Ovary (tissue), 9 donors: ENCODE results near the gene SLIT3. TPM values are rescaled to one million over a fixed set of nuclear protein-coding genes. Genes with fewer than 3 reads are reported as not detected.

Experiments used
- DNase-seq, 5 donors: peaks; one replicate each; pipeline ENCODE4 v3.0.0-alpha.2; 2019 to 2020
- H3K27ac ChIP-seq, 2 donors: fragments of 200-600 bp; one replicate each; pipeline versions ENCODE4 v1.5.1 to v1.8.0; 2019 to 2022
- H3K27me3 ChIP-seq: fragments of 200-600 bp; one replicate; pipeline ENCODE4 v1.8.0; 2022
- H3K36me3 ChIP-seq: fragments of 200-600 bp; sonication (generic); one replicate; pipeline ENCODE4 v1.5.1; 2019
- H3K4me1 ChIP-seq: one replicate; pipeline ENCODE4 v1.8.1; 2013; ENCODE audit warnings: mild to moderate bottlenecking, moderate library complexity; ENCODE audit not compliant: insufficient read depth
- H3K4me3 ChIP-seq: fragments of 200-600 bp; sonication (generic); one replicate; pipeline ENCODE4 v1.5.1; 2017
- H3K9me3 ChIP-seq, 2 donors: fragments of 200-600 bp in 1 of 2; sonication (generic) in 1 of 2; one replicate each; pipeline versions ENCODE4 v1.5.1 to v1.8.1; 2013 to 2019; ENCODE audit warnings: mild to moderate bottlenecking in 1 of 2, moderate library complexity in 1 of 2
- EP300 ChIP-seq: sonication (generic); formaldehyde crosslinking; IDR thresholded peaks from one replicate; pipeline ENCODE4 v1.6.1; 2017; ENCODE audit warnings: antibody characterized with exemption
- POLR2A ChIP-seq: fragments of 450-650 bp; IDR thresholded peaks from one replicate; pipeline ENCODE4 v1.6.1; 2017; ENCODE audit warnings: antibody characterized with exemption, mild to moderate bottlenecking, moderate library complexity
- WGBS, 3 donors: extraction: QIAGEN DNeasy Blood & Tissue Kit in 1 of 3; methylation state at CpG; one replicate each; pipeline versions ENCODE4 v1.1.5 to v1.1.7; 2013 to 2017; 5-methylcytosine and 5-hydroxymethylcytosine counted together
- intact Hi-C, 4 donors: fragments of 100-400 bp; cut with DNase I; formaldehyde crosslinking; loops; one replicate each; pipeline versions ENCODE4 v1.11.0 to v1.15.1; 2022 to 2023
- polyA plus RNA-seq, 2 donors: library from polyadenylated mRNA; stranded (reverse); fragments of 200-250 nt in 1 of 2; fragments of 350-450 nt in 1 of 2; fragmentation: Illumina TruSeq in 1 of 2; extraction: RNeasy Lipid Tissue Mini Kit (QIAGEN cat#74804) in 1 of 2; gene quantifications; one replicate each; pipeline ENCODE4 v1.2.3, GENCODE V29; 2013 to 2014
- total RNA-seq, 7 donors: library from RNA; depleted of rRNA in 2 of 7; stranded (reverse); fragments of >200 nt in 2 of 7; fragmentation: NEBNext Ultra II Directional in 3 of 7; extraction: Animal tissue kit (Norgen Biotek cat#: 25700) in 3 of 7; gene quantifications; one replicate each; pipeline versions ENCODE4 v1.1.0 to v1.2.4, GENCODE V29; 2016 to 2023
- TF ChIP-seq, protein P1 (sequence below), 3 donors: fragments of 450-650 bp in 2 of 3; fragments of 200-600 bp in 1 of 3; IDR thresholded peaks; one replicate each; pipeline versions ENCODE4 v1.5.1 to v1.8.0; 2016 to 2022; ENCODE audit warnings: antibody characterized with exemption in 3 of 3, mild to moderate bottlenecking in 1 of 3
- donor health status: DM: no; HTN: no; CAD: no; lungs with moderate emphysema.
- donor health status: DM: no; HTN: no; CAD: no.
- donor health status: Bipolar disorder and iron deficiency.
- donor health status: DM: yes; HTN: yes; CAD: no.
- donor health status: DM: no; HTN: no; CAD: no.
- donor health status: DM: yes; HTN: yes; CAD: no.

Gene SLIT3
- total and polyA plus RNA-seq, 9 donors, result 10.3 to 106 (median 24.4) TPM

GRCh38 chr5:169175733-169176132 is 125.2 kb downstream of the SLIT3 start:
- H3K36me3 ChIP-seq, result no peaks in the 10 kb centered on the region
- no peak for TF ChIP-seq EP300
- TF ChIP-seq, protein P1, sequence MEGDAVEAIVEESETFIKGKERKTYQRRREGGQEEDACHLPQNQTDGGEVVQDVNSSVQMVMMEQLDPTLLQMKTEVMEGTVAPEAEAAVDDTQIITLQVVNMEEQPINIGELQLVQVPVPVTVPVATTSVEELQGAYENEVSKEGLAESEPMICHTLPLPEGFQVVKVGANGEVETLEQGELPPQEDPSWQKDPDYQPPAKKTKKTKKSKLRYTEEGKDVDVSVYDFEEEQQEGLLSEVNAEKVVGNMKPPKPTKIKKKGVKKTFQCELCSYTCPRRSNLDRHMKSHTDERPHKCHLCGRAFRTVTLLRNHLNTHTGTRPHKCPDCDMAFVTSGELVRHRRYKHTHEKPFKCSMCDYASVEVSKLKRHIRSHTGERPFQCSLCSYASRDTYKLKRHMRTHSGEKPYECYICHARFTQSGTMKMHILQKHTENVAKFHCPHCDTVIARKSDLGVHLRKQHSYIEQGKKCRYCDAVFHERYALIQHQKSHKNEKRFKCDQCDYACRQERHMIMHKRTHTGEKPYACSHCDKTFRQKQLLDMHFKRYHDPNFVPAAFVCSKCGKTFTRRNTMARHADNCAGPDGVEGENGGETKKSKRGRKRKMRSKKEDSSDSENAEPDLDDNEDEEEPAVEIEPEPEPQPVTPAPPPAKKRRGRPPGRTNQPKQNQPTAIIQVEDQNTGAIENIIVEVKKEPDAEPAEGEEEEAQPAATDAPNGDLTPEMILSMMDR (IDR thresholded peaks at IDR 0.05), result no peak
- no peaks in the 10 kb centered on the region for H3K9me3 ChIP-seq
- H3K4me1 ChIP-seq, result no peaks in the 10 kb centered on the region
- no peak overlapping the region for H3K4me3 ChIP-seq
- WGBS, 3 donors, result 83 to 96% (median 92%) methylated on average over 3 of the region's 3 CpGs
- H3K27me3 ChIP-seq, result no peaks in the 10 kb centered on the region
- no peak for DNase-seq
- no peak overlapping the region for H3K27ac ChIP-seq
- intact Hi-C loops, result no loop called here

GRCh38 chr5:169174923-169175322 is 126.0 kb downstream of the SLIT3 start:
- Histone ChIP-seq H3K4me1 (no peaks in the 10 kb centered on the region), H3K4me3 (no peak overlapping the region), H3K36me3 (no peaks in the 10 kb centered on the region), H3K27me3 (no peaks in the 10 kb centered on the region), H3K9me3 (no peaks in the 10 kb centered on the region), H3K27ac (no peak overlapping the region)
- TF ChIP-seq, protein P1 (IDR thresholded peaks at IDR 0.05), result no peak
- TF ChIP-seq EP300 (no peak), POLR2A (no peak)
- intact Hi-C loops, result no loop called here
- 41 to 95% (median 92%) methylated on average over 1 of the region's 1 CpG for WGBS, 3 donors
- no peak for DNase-seq

- DNase-seq, result no peak
- Histone ChIP-seq H3K9me3 (no peaks in the 10 kb centered on the region), H3K4me1 (no peaks in the 10 kb centered on the region), H3K4me3 (no peak overlapping the region), H3K36me3 (no peaks in the 10 kb centered on the region), H3K27ac (no peak overlapping the region), H3K27me3 (no peaks in the 10 kb centered on the region)
- WGBS, 3 donors, result 51 to 59% (median 56%) methylated on average over 6 of the region's 6 CpGs
- intact Hi-C loops, result no loop called here
- TF ChIP-seq, protein P1 (IDR thresholded peaks at IDR 0.05), result no peak
- TF ChIP-seq POLR2A (no peak), EP300 (no peak)
Observed at GRCh38 chr5:169173372-169173771, 127.6 kb downstream of the SLIT3 start.

GRCh38 chr5:169171515-169171914 is 129.4 kb downstream of the SLIT3 start:
- no peak for DNase-seq
- Histone ChIP-seq H3K27ac (no peak overlapping the region), H3K9me3 (no peaks in the 10 kb centered on the region), H3K27me3 (no peaks in the 10 kb centered on the region), H3K4me1 (no peaks in the 10 kb centered on the region), H3K36me3 (no peaks in the 10 kb centered on the region), H3K4me3 (no peak overlapping the region)
- no peak for TF ChIP-seq POLR2A
- TF ChIP-seq, protein P1 (IDR thresholded peaks at IDR 0.05), result no peak
- no peak for TF ChIP-seq EP300
- intact Hi-C loops, result no loop called here
- 64 to 77% (median 74%) methylated on average over 2 of the region's 2 CpGs for WGBS, 3 donors

DNA sequence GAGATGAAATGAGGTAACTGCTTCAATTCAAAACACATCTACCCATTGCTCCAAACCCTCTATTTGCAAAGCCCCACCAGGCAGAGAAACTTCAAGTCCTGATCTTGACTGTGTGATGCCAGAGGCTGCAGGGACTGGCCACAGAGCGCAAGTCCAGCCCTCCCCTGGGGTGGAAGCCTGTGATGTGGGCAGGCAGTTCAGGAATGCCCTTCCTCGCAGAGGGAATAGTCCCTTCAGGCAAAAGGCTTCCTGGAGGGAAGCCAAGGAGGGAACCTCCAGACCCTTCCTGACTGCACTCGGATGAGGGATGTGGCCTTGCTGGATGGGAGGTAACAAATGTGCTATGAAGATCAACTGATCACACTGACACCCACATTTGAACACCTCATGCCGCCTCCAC is 131.2 kb downstream of the SLIT3 start:
- Histone ChIP-seq H3K9me3 (no peaks in the 10 kb centered on the region), H3K4me3 (no peak overlapping the region), H3K36me3 (no peaks in the 10 kb centered on the region), H3K27ac (no peak overlapping the region), H3K27me3 (no peaks in the 10 kb centered on the region), H3K4me1 (no peaks in the 10 kb centered on the region)
- DNase-seq, result no peak
- no peak for TF ChIP-seq EP300
- TF ChIP-seq POLR2A, result no peak
- TF ChIP-seq, protein P1 (IDR thresholded peaks at IDR 0.05), result no peak
- intact Hi-C loops, result no loop called here
- WGBS, 3 donors, result 75 to 89% (median 87%) methylated on average over 3 to 4 of the region's 4 CpGs
